Activated T-cell treated with anti-CD3 and anti-CD28 coated beads, Interleukin-2, amount 50 U/mL, for 4 hours (primary cell): ENCODE measurements around the gene DTNB. TPM values are rescaled to one million over a fixed set of nuclear protein-coding genes. Genes with fewer than 3 reads are reported as not detected.

Source experiments
- ATAC-seq, 2 donors: fragments of 200-7000 bp; cut with Tn5 transposase; one replicate each; pipeline ENCODE4 v1.10.0; 2021
- DNase-seq: peaks from one replicate; pipeline ENCODE4 v3.0.0-alpha.2; 2020
- H3K27me3 Mint-ChIP-seq: one replicate; pipeline ENCODE4 v1.8.0; 2021; ENCODE audit warnings: low read depth, mixed read lengths
- H3K36me3 Mint-ChIP-seq: one replicate; pipeline ENCODE4 v1.8.0; 2022; ENCODE audit warnings: mixed read lengths; ENCODE audit not compliant: insufficient read depth
- H3K4me1 Mint-ChIP-seq: one replicate; pipeline ENCODE4 v1.8.0; 2021; ENCODE audit warnings: low read depth, mixed read lengths
- H3K4me3 Mint-ChIP-seq: one replicate; pipeline ENCODE4 v1.8.0; 2021; ENCODE audit warnings: mild to moderate bottlenecking, moderate library complexity, mixed read lengths
- H3K9me3 Mint-ChIP-seq: one replicate; pipeline ENCODE4 v1.8.0; 2021; ENCODE audit warnings: mixed read lengths
- total RNA-seq, 3 donors: library from RNA; stranded (reverse); gene quantifications; one replicate each; pipeline ENCODE4 v1.2.1, GENCODE V29; 2021

DTNB gene
- total RNA-seq, 3 donors from 2014 or later: 9.1 to 12.3 (median 11.2) TPM

GRCh38 chr2:25333981-25334380 is 339.4 kb downstream of the DTNB start:
- ATAC-seq (no peak), DNase-seq (no peak)
- Mint-ChIP-seq H3K27me3 (no peaks in the 10 kb centered on the region), H3K4me3 (no peak overlapping the region), H3K36me3 (peaks cover 2% of the 10 kb centered on the region), H3K9me3 (no peaks in the 10 kb centered on the region), H3K4me1 (peaks cover 85% of the 10 kb centered on the region)

- H3K9me3 Mint-ChIP-seq: peaks cover 4% of the 10 kb centered on the region
Measured at GRCh38 chr2:25332571-25332970, 340.8 kb downstream of the DTNB start.

GRCh38 chr2:25331686-25332365 is 341.6 kb downstream of the DTNB start:
- Mint-ChIP-seq H3K4me1 (peaks cover 63% of the 10 kb centered on the region), H3K36me3 (peaks cover 13% of the 10 kb centered on the region), H3K9me3 (peaks cover 7% of the 10 kb centered on the region), H3K27me3 (no peaks in the 10 kb centered on the region), H3K4me3 (no peak overlapping the region)
- ATAC-seq (peak; percentile 97), DNase-seq (peak; percentile 76)

More at GRCh38 chr2:25332571-25332970, 340.8 kb downstream of the DTNB start:
- Mint-ChIP-seq H3K4me3 (no peak overlapping the region), H3K27me3 (no peaks in the 10 kb centered on the region), H3K4me1 (peaks cover 71% of the 10 kb centered on the region), H3K36me3 (peaks cover 6% of the 10 kb centered on the region)
- ATAC-seq (no peak), DNase-seq (no peak)

GRCh38 chr2:25330937-25331336 is 342.4 kb downstream of the DTNB start:
- ATAC-seq (no peak), DNase-seq (no peak)
- peaks cover 56% of the 10 kb centered on the region for H3K4me1 Mint-ChIP-seq
- H3K27me3 Mint-ChIP-seq: no peaks in the 10 kb centered on the region
- H3K9me3 Mint-ChIP-seq: peaks cover 11% of the 10 kb centered on the region
- H3K36me3 Mint-ChIP-seq: peaks cover 20% of the 10 kb centered on the region
- no peak overlapping the region for H3K4me3 Mint-ChIP-seq

GRCh38 chr2:25330273-25330672 is 343.1 kb downstream of the DTNB start:
- Mint-ChIP-seq H3K4me3 (no peak overlapping the region), H3K27me3 (no peaks in the 10 kb centered on the region), H3K4me1 (peaks cover 56% of the 10 kb centered on the region), H3K9me3 (peaks cover 11% of the 10 kb centered on the region), H3K36me3 (peaks cover 20% of the 10 kb centered on the region)
- ATAC-seq (no peak), DNase-seq (no peak)

- H3K9me3 Mint-ChIP-seq: peaks cover 11% of the 10 kb centered on the region
- no peak overlapping the region for H3K4me3 Mint-ChIP-seq
- peaks cover 58% of the 10 kb centered on the region for H3K4me1 Mint-ChIP-seq
- no peak for DNase-seq
- peaks cover 20% of the 10 kb centered on the region for H3K36me3 Mint-ChIP-seq
- ATAC-seq: no peak
- H3K27me3 Mint-ChIP-seq: no peaks in the 10 kb centered on the region
Measured at GRCh38 chr2:25328152-25329085, 345.0 kb downstream of the DTNB start.

Other genes with a start within 250 kb of the DTNB start
- 10 to 100 TPM; 27.2 to 38.5 (median 37.5) TPM for gene ASXL2, start 204.9 kb upstream of the DTNB start, total RNA-seq